ENCODE results near the gene PGA5.
"Not testable (repeated sequence)": the region's sequence is repeated elsewhere in the genome, so short reads cannot be mapped to it uniquely, and the experiment has no call there.

PGA5 gene

GRCh38 chr11:61240875-61241274, at the start of gene PGA5:
Gene PGA5 (plus strand): TSS chr11:61241175. CDS start chr11:61241227, 52 bp downstream.
- not testable (repeated sequence) for DNase-seq

- no peak for DNase-seq
Measured at GRCh38 chr11:61193596-61193995, 47.4 kb upstream of the PGA5 start.

DNA sequence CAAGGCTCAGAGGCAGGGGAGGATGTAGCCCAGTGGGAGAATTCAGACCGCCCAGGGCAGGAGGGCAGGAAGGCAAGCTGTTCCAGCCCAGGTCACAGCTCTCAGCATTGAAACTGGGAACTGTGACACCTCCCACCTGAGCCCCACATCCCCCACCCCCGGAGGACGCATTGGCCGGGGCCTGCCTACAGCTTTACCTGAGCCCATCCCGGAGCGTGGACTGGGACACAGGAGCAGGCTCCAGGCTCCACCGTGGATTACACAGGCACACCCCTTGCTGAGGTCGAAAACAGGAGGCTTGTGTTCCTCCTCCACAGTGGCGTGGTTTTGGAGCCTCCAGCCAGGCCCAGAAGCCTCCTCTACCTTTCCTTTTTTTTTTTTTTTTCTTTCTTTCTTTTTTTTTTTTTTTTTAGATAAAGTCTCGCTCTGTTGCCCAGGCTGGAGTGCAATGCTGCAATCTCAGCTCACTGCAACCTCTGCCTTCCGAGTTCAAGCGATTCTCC, 46.8 kb upstream of the PGA5 start:
- DNase-seq, result no peak

GRCh38 chr11:61194981-61195695, 45.8 kb upstream of the PGA5 start:
- no peak for DNase-seq

GRCh38 chr11:61195719-61196118, 45.3 kb upstream of the PGA5 start:
- DNase-seq, result no peak

DNA sequence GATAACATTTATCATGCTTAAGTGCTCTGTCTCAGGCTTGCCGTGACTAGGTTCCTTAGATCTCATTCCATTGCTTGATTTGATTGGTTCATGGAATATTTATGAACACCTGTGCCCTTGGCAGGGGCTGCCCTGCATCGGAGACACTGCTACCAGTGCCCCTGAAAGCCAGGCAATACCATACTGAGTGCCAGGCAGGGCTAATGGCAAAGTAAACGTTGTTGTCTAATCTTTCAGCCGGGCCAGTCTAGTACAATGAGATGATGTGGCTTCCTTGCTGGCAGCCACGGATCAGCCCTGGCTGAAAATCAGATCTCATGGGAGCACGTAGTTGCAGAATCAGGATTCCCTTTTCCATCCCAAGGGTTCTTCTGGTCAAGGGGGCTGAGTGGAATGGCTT, 42.6 kb upstream of the PGA5 start:
- no peak for DNase-seq

- no peak for DNase-seq
Measured at GRCh38 chr11:61198948-61199523, 41.9 kb upstream of the PGA5 start.

DNA sequence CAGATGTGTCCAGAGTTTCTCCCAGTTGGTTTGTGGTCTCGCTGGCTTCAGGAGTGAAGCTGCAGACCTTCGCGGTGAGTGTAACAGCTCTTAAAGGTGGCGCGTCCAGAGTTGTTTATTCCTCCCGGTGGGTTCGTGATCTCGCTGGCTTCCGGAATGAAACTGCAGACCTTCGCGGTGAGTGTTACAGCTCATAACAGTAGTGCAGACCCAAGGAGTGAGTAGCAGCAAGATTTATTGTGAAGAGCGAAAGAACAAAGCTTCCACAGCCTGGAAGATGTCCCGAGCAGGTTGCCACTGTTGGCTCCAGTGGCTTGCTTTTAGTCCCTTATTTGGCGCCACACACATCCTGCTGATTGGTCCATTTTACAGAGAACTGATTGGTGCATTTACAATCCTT, 39.5 kb upstream of the PGA5 start:
- DNase-seq, result no peak

DNA sequence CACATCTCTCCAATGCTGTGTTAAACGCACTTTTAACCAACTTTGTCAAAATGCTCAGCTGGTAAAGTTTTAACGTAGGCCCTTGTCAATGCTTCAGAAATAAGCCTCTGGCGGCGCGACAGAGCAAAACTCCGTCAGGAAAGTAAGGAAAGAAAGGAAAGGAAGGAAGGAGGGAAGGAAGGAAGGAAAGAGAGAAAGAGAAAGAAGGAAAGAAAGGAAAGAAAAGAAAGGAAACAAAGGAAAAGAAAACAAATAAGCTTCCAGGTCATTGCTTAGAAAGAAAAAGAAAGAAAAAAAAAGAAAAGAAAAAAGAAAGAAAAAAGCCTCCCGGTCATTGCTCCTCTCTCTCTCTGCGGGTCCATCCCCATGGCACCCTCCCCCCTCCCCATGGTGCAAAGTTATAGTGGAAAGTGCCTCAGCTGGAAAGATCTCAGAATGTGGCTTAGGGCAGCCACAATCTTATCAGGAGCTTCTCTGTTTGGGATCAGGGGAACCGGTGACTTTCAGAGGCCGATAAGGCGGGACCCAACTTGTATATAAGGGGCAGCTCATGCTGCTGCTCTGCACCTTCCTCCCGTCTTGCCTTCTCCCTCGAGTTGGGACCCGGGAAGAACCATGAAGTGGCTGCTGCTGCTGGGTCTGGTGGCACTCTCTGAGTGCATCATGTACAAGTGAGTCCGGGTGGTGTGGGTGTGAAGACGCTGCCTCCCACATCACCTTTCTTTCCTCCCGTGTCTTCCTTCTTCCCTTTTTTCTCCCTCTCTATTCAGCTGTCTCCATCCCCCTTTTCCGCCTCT, 37.8 kb upstream of the PGA5 start, which contains the start of gene PGA3:
Gene PGA3 (plus strand): TSS at position 566 of the 797 bp plus-strand sequence. CDS start 50 bp downstream, at position 616.
- not testable (repeated sequence) for DNase-seq

DNA sequence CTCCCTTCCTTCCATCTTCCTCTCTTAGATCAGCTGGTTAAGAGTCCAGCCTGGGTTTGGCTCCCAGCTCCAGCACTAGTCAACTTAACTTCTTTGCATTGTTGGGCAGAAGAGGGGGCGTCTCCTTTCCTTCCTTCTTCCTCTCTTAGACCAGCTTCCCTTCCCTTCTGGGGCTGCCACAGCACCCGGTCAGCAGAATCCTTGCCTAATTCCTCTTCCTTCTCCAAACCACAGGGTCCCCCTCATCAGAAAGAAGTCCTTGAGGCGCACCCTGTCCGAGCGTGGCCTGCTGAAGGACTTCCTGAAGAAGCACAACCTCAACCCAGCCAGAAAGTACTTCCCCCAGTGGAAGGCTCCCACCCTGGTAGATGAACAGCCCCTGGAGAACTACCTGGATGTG, 37.1 kb upstream of the PGA5 start:
- DNase-seq, result not testable (repeated sequence)

- DNase-seq, result not testable (repeated sequence)
Measured at GRCh38 chr11:61204502-61205059, 36.4 kb upstream of the PGA5 start.

- DNase-seq, result not testable (repeated sequence)
Measured at GRCh38 chr11:61207636-61208310, 33.2 kb upstream of the PGA5 start.

DNA sequence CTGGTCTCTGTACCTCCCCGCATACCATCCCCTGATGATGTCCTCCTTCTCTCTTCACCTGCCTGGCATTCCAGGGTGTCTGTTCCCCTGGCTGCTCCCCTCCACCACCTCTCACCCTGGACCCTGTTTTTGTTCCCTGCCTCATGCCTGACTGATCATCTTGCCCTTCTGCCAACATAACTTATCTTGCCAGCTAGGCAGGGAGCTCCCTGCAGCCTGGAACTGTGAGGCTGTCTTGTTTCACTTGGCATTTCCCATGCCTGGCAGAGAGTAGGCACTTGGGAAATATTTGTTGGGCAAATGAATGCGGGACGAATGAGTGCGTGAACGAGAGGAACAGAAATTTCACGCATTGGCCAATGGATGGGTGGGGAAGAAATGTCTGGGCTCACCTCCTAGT, 30.3 kb upstream of the PGA5 start:
- DNase-seq, result not testable (repeated sequence)

GRCh38 chr11:61211327-61211952, 29.5 kb upstream of the PGA5 start:
- not testable (repeated sequence) for DNase-seq

DNA sequence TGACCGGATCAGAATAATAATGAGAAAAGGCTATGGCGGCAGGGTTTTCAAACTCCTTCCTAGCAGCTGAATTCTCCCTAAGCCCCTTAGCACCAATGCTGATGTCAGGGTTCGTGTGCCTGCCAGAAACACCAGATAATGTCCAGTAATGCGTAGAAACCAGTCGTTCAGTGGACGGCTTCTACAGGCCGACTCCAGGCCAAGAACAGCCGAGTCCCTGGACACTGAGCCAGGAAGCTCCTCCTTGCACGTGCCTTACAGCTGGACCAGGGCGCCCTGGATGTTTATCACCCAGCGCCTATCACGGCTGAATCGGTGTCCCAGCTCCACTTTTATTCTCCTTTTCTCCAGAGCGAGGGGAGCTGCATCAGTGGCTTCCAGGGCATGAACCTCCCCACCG, 28.8 kb upstream of the PGA5 start:
- not testable (repeated sequence) for DNase-seq

GRCh38 chr11:61213711-61214324, 27.2 kb upstream of the PGA5 start:
- DNase-seq, result not testable (repeated sequence)

DNA sequence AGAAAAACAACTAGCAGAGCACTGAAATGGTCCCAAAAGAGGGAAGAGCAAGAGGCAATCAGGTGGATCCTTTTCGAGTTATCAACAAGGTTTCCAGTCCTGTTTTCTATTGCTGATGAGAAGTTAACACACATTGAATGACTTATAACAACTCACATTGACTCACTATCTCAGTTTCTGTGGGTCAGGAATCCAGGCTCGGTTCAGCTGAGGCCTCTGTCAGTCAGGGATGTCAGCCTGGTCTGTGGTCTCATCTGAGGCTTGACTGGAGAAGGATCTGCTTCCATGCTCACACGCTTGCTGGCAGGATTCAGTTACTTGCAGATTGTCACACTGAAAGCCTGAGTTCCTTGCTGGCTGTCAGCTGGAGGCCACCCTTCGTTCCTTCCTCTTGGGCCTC, 22.7 kb upstream of the PGA5 start:
- DNase-seq, result not testable (repeated sequence)

- not testable (repeated sequence) for DNase-seq
Measured at GRCh38 chr11:61219016-61219415, 22.0 kb upstream of the PGA5 start.

DNA sequence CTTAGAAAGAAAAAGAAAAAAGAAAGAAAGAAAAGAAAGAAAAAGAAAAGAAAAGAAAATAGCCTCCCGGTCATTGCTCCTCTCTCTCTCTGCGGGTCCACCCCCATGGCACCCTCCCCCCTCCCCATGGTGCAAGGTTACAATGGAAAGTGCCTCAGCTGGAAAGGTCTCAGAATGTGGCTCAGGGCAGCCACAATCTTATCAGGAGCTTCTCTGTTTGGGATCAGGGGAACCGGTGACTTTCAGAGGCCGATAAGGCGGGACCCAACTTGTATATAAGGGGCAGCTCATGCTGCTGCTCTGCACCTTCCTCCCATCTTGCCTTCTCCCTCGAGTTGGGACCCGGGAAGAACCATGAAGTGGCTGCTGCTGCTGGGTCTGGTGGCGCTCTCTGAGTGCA, 18.9 kb upstream of the PGA5 start, which contains the start of gene PGA4:
Gene PGA4 (plus strand): TSS at position 301 of the 400 bp plus-strand sequence. CDS start 54 bp downstream, at position 355.
- DNase-seq, result not testable (repeated sequence)

DNA sequence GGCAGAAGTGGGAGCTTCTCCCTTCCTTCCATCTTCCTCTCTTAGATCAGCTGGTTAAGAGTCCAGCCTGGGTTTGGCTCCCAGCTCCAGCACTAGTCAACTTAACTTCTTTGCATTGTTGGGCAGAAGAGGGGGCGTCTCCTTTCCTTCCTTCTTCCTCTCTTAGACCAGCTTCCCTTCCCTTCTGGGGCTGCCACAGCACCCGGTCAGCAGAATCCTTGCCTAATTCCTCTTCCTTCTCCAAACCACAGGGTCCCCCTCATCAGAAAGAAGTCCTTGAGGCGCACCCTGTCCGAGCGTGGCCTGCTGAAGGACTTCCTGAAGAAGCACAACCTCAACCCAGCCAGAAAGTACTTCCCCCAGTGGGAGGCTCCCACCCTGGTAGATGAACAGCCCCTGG, 18.3 kb upstream of the PGA5 start:
- not testable (repeated sequence) for DNase-seq

DNA sequence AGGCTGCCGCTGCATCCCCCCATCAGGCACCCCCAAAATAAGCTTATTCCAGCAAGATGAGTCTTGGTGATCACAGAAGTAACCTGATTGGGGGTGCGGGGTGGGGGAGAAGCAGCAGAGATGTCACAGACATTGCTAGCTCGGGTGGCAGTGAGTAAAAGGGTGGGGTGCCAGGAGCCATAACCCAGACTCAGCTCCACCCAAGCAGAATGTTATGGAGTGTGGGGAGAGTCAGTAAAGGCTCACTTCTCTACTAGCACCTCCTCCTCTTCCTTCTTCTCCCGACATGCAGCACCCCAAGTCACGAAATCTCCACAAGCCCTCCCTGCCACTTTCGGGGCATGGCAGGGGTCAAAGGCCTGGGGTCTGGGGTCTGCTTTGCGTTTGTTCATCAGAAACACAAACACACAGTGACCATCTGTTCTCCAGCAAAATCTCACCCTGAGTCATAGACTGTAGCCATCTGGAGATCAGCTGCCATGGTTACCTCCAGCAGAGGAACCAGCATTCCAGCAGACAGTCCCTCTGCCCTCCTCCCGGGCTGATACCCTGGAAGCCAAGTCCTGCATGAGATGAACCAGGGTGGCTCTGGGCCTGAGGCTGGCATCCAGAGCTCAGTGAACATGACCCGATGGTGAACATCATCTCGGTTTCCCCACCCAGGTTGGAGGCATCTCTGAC, 14.4 kb upstream of the PGA5 start:
- not testable (repeated sequence) for DNase-seq

Measured in NCI-H1436 treated with DMSO at 0.1 percent for 48 hours (cell line).